ENCODE results near the gene LRBA. TPM values are rescaled to one million over a fixed set of nuclear protein-coding genes. Genes with fewer than 3 reads are reported as not detected.
A peak's percentile ranks its signal among the peaks of the same experiment; 100 is the strongest.

Gene LRBA
- total RNA-seq, 2 donors from 2014 or later = 30.9 to 33.7 TPM

GRCh38 chr4:150252741-150253140 lies 762.3 kb downstream of the LRBA start:
- Histone ChIP-seq H3K27ac (no peak overlapping the region), H3K4me3 (no peak overlapping the region), H3K4me1 (ENCODE audit: control insufficient read depth in 1 of 2, low read depth in 2 of 2) (no peaks in the 10 kb centered on the region), H3K36me3 (peaks cover 12% of the 10 kb centered on the region), H3K27me3 (replicated peaks; ENCODE audit: insufficient read depth) (no peaks in the 10 kb centered on the region), H3K9me3 (no peaks in the 10 kb centered on the region)
- no peak for TF ChIP-seq CTCF (IDR thresholded peaks at IDR 0.05)
- DNase-seq (ENCODE audit: low spot score) (no peak), ATAC-seq (ENCODE audit: insufficient number of reproducible peaks, low FRiP score, low read depth) (no peak)

GRCh38 chr4:150252306-150252705 lies 762.8 kb downstream of the LRBA start:
- Histone ChIP-seq H3K9me3 (no peaks in the 10 kb centered on the region), H3K27ac (no peak overlapping the region), H3K4me3 (no peak overlapping the region), H3K36me3 (peaks cover 12% of the 10 kb centered on the region), H3K27me3 (replicated peaks; ENCODE audit: insufficient read depth) (no peaks in the 10 kb centered on the region), H3K4me1 (ENCODE audit: control insufficient read depth in 1 of 2, low read depth in 2 of 2) (no peaks in the 10 kb centered on the region)
- DNase-seq (ENCODE audit: low spot score) (no peak), ATAC-seq (ENCODE audit: insufficient number of reproducible peaks, low FRiP score, low read depth) (no peak)
- no peak for TF ChIP-seq CTCF (IDR thresholded peaks at IDR 0.05)

GRCh38 chr4:150251752-150252190 lies 763.3 kb downstream of the LRBA start:
- ATAC-seq (ENCODE audit: insufficient number of reproducible peaks, low FRiP score, low read depth) (no peak), DNase-seq (ENCODE audit: low spot score) (no peak)
- H3K27me3 ChIP-seq (replicated peaks; ENCODE audit: insufficient read depth) = no peaks in the 10 kb centered on the region
- peaks cover 12% of the 10 kb centered on the region for H3K36me3 ChIP-seq
- no peaks in the 10 kb centered on the region for H3K4me1 ChIP-seq (ENCODE audit: control insufficient read depth in 1 of 2, low read depth in 2 of 2)
- H3K9me3 ChIP-seq = no peaks in the 10 kb centered on the region
- no peak overlapping the region for H3K27ac ChIP-seq
- no peak overlapping the region for H3K4me3 ChIP-seq
- TF ChIP-seq CTCF (IDR thresholded peaks at IDR 0.05) = no peak

- DNase-seq (ENCODE audit: low spot score) = no peak
- H3K9me3 ChIP-seq = no peaks in the 10 kb centered on the region
- ATAC-seq (ENCODE audit: insufficient number of reproducible peaks, low FRiP score, low read depth) = no peak
- no peak overlapping the region for H3K27ac ChIP-seq
- H3K4me1 ChIP-seq (ENCODE audit: control insufficient read depth in 1 of 2, low read depth in 2 of 2) = no peaks in the 10 kb centered on the region
- peaks cover 12% of the 10 kb centered on the region for H3K36me3 ChIP-seq
- TF ChIP-seq CTCF (IDR thresholded peaks at IDR 0.05) = no peak
- H3K27me3 ChIP-seq (replicated peaks; ENCODE audit: insufficient read depth) = no peaks in the 10 kb centered on the region
- H3K4me3 ChIP-seq = no peak overlapping the region
These were observed 764.0 kb downstream of the LRBA start for GRCh38 chr4:150250998-150251651.

- TF ChIP-seq CTCF (IDR thresholded peaks at IDR 0.05) = no peak
- H3K27ac ChIP-seq = peak overlapping the region in 1 of 2 donors; percentile 27
- peaks cover 12% of the 10 kb centered on the region for H3K36me3 ChIP-seq
- H3K9me3 ChIP-seq = no peaks in the 10 kb centered on the region
- H3K4me3 ChIP-seq = no peak overlapping the region
- H3K4me1 ChIP-seq (ENCODE audit: control insufficient read depth in 1 of 2, low read depth in 2 of 2) = no peaks in the 10 kb centered on the region
- ATAC-seq (ENCODE audit: insufficient number of reproducible peaks, low FRiP score, low read depth) = no peak
- H3K27me3 ChIP-seq (replicated peaks; ENCODE audit: insufficient read depth) = no peaks in the 10 kb centered on the region
- DNase-seq (ENCODE audit: low spot score) = no peak
These were observed 764.6 kb downstream of the LRBA start for GRCh38 chr4:150250293-150250997.

Data from thoracic aorta (tissue), 2 donors.